PC-3 (cell line): ENCODE data around the gene FAM171A1. TPM values are rescaled to one million over a fixed set of nuclear protein-coding genes. Genes with fewer than 3 reads are reported as not detected.

Experiments used
- ATAC-seq: fragments of 200-7000 bp; cut with Tn5 transposase; 2 replicates; pipeline ENCODE4 v1.9.1; 2020; ENCODE audit warnings: mild to moderate bottlenecking, moderate library complexity
- BruUV-seq: library from RNA; stranded (reverse); fragments of 400-500 nt; replicated peaks from 2 replicates; lab custom pipeline; 2021; lab: Mats Ljungman, UMichigan
- CTCF ChIA-PET: fragments of 300-600 bp; sonication (Branson Sonifier 250); formaldehyde crosslinking; loops from one replicate; lab custom pipeline; 2022; ENCODE audit warnings: antibody characterized with exemption; lab: Charles Lee
- POLR2A ChIA-PET: fragments of 300-600 bp; sonication (Branson Sonifier 250); formaldehyde crosslinking; loops from one replicate; lab custom pipeline; 2022; ENCODE audit warnings: antibody characterized with exemption; ENCODE audit not compliant: unreplicated experiment; lab: Charles Lee
- DNase-seq: peaks from one replicate; pipeline ENCODE4 v3.0.0-alpha.2; 2015
- H2AFZ ChIP-seq: fragments of 300-600 bp; sonication (generic); 2 replicates; pipeline ENCODE4 v1.6.0; 2016; ENCODE audit warnings: antibody characterized with exemption, low read length
- H3F3A ChIP-seq: fragments of 300-600 bp; sonication (generic); one replicate; pipeline ENCODE4 v1.6.0; 2017; ENCODE audit warnings: antibody characterized with exemption, low read length, control low read depth, mild to moderate bottlenecking; ENCODE audit not compliant: unreplicated experiment
- H3K27ac ChIP-seq: fragments of 300-600 bp; sonication (generic); 2 replicates; pipeline ENCODE4 v1.5.1; 2016; ENCODE audit warnings: mild to moderate bottlenecking, low read length
- H3K27me3 ChIP-seq: fragments of 300-600 bp; sonication (generic); 2 replicates; pipeline ENCODE4 v1.6.1; 2016; ENCODE audit warnings: low read length, mixed read lengths
- H3K36me3 ChIP-seq: fragments of 300-600 bp; sonication (generic); 2 replicates; pipeline ENCODE4 v1.6.1; 2016; ENCODE audit warnings: low read depth, mixed run types, low read length, mixed read lengths
- H3K4me1 ChIP-seq: fragments of 300-600 bp; sonication (generic); 2 replicates; pipeline ENCODE4 v1.5.1; 2016; ENCODE audit warnings: low read length; ENCODE audit not compliant: insufficient read depth
- H3K4me2 ChIP-seq: fragments of 300-600 bp; sonication (generic); 2 replicates; pipeline ENCODE4 v1.6.0; 2016; ENCODE audit warnings: low read length
- H3K4me3 ChIP-seq: fragments of 300-600 bp; sonication (generic); 2 replicates; pipeline ENCODE4 v1.5.1; 2016; ENCODE audit warnings: mild to moderate bottlenecking, low read length, mixed read lengths
- H3K79me2 ChIP-seq: fragments of 300-600 bp; sonication (generic); 2 replicates; pipeline ENCODE4 v1.6.1; 2017; ENCODE audit warnings: low read length, mixed read lengths
- H3K9ac ChIP-seq: fragments of 300-600 bp; sonication (generic); 2 replicates; pipeline ENCODE4 v1.6.0; 2016; ENCODE audit warnings: mild to moderate bottlenecking, low read length
- H3K9me2 ChIP-seq: fragments of 300-600 bp; sonication (generic); replicated peaks from 2 replicates; pipeline ENCODE4 v1.6.1; 2016; ENCODE audit warnings: mixed run types, low read length, mixed read lengths
- H3K9me3 ChIP-seq: fragments of 300-600 bp; sonication (generic); 2 replicates; pipeline ENCODE4 v1.6.1; 2016; ENCODE audit warnings: low read length, mixed read lengths
- H4K20me1 ChIP-seq: fragments of 300-600 bp; sonication (generic); 2 replicates; pipeline ENCODE4 v1.6.1; 2016; ENCODE audit warnings: low read length, mixed read lengths
- EZH2 ChIP-seq: fragments of 300-600 bp; sonication (generic); IDR thresholded peaks from one replicate; pipeline ENCODE4 v1.6.1; 2017; ENCODE audit warnings: antibody characterized with exemption, mild to moderate bottlenecking, low read length; ENCODE audit not compliant: unreplicated experiment
- EZH2phosphoT487 ChIP-seq: fragments of 300-600 bp; sonication (generic); IDR thresholded peaks from 2 replicates; pipeline ENCODE4 v1.6.1; 2018; ENCODE audit warnings: mild to moderate bottlenecking, antibody characterized with exemption, low read length, borderline replicate concordance
- intact Hi-C: fragments of 100-400 bp; cut with micrococcal nuclease; formaldehyde crosslinking; loops from 2 replicates; pipeline ENCODE4 v1.9.0; 2023
- total RNA-seq: library from RNA; depleted of rRNA; stranded (reverse); fragments of >200 nt; gene quantifications from 2 replicates; pipeline ENCODE4 v1.2.3, GENCODE V29; 2014
- TF ChIP-seq, protein P1 (sequence below): fragments of 300-600 bp; sonication (generic); conservative IDR thresholded peaks from 2 replicates; pipeline ENCODE4 v1.5.1; 2017; ENCODE audit warnings: antibody characterized with exemption, low read depth, mild to moderate bottlenecking, low read length

The FAM171A1 gene
- total RNA-seq, 1 experiment from 2014 or later: 10.4 TPM

DNA sequence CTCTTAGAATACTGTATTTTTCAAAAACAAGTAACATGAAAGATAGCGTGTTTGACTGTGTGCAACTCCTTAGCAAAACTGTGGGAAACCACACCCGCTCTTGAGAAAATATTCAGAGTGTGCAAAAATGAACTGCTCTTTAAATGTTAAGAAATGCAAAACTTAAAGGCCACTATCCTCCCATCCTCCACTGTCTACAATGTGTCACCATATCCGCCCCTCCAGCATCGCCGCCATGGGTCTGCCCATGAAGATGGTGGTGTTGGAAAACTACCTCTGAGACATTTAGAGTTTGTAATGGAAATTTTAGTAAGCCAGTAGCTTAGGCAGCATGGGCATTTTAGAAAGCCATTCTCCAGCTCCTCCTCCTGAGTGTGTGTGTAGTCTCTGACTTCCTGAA, 182.5 kb downstream of the FAM171A1 start:
- DNase-seq (no peak), ATAC-seq (no peak)
- intact Hi-C loops: no loop called here
- Histone ChIP-seq H3K4me3 (no peak overlapping the region), H3K79me2 (no peaks in the 10 kb centered on the region), H2AFZ (no peak overlapping the region), H3K4me1 (no peaks in the 10 kb centered on the region), H4K20me1 (no peaks in the 10 kb centered on the region), H3K27ac (no peak overlapping the region), H3K36me3 (no peaks in the 10 kb centered on the region), H3K9me3 (no peaks in the 10 kb centered on the region), H3F3A (no peaks in the 10 kb centered on the region), H3K9me2 (no peaks in the 10 kb centered on the region), H3K4me2 (no peak overlapping the region), H3K9ac (no peak overlapping the region), H3K27me3 (no peaks in the 10 kb centered on the region)
- no peak for TF ChIP-seq EZH2
- no peak for TF ChIP-seq EZH2phosphoT487
- TF ChIP-seq, protein P1, sequence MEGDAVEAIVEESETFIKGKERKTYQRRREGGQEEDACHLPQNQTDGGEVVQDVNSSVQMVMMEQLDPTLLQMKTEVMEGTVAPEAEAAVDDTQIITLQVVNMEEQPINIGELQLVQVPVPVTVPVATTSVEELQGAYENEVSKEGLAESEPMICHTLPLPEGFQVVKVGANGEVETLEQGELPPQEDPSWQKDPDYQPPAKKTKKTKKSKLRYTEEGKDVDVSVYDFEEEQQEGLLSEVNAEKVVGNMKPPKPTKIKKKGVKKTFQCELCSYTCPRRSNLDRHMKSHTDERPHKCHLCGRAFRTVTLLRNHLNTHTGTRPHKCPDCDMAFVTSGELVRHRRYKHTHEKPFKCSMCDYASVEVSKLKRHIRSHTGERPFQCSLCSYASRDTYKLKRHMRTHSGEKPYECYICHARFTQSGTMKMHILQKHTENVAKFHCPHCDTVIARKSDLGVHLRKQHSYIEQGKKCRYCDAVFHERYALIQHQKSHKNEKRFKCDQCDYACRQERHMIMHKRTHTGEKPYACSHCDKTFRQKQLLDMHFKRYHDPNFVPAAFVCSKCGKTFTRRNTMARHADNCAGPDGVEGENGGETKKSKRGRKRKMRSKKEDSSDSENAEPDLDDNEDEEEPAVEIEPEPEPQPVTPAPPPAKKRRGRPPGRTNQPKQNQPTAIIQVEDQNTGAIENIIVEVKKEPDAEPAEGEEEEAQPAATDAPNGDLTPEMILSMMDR: no peak
- ChIA-PET CTCF (no interaction called here), POLR2A (interaction anchor here (0.6 kb wide), 1 partner anchor 340 kb away, joined by 3 read pairs; no protein-coding TSS in a partner anchor)
- no TSS peak for BruUV-seq

DNA sequence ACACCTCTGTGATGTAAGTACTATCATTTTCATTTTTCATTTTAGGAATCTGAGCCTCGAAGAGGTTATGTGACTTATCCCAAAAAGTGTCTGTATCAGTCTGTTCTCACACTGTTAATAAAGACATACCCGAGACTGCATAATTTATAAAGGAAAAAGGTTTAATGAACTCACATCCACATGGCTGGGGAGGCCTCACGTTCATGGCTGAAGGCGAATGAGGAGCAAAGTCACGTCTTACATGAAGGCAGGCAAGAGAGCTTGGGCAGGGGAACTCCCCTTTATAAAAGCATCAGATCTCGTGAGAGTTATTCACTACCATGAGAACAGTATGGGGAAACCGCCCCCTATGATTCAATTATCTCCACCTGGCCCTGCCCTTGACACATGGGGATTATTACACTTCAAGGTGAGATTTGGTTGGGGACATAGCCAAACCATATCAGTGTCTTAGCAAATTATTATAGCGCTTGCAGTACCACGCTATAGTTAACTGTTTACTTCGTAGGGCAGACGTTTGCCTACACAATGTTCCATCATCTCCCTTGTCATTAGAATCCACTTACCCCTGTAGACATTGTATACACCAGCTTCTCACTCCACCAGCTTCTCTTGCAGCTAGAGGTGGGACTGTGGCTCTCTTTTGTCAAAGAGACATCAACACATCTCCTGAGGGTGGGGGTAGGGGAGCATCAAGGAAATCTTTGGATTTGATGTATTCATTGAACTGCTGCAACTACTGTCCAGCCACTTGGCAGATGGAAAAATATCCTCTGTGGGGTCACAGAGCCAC, 187.2 kb downstream of the FAM171A1 start:
- ChIA-PET POLR2A (no interaction called here), CTCF (no interaction called here)
- H3K27me3 ChIP-seq: no peaks in the 10 kb centered on the region
- no TSS peak for BruUV-seq
- no peak overlapping the region for H3K4me2 ChIP-seq
- no peak overlapping the region for H2AFZ ChIP-seq
- no peak for ATAC-seq
- H4K20me1 ChIP-seq: no peaks in the 10 kb centered on the region
- no peaks in the 10 kb centered on the region for H3K4me1 ChIP-seq
- no peaks in the 10 kb centered on the region for H3K9me3 ChIP-seq
- intact Hi-C loops: no loop called here
- H3K4me3 ChIP-seq: no peak overlapping the region
- H3K9me2 ChIP-seq: no peaks in the 10 kb centered on the region
- no peaks in the 10 kb centered on the region for H3K36me3 ChIP-seq
- TF ChIP-seq, protein P1: no peak
- no peak for TF ChIP-seq EZH2
- TF ChIP-seq EZH2phosphoT487: no peak
- H3F3A ChIP-seq: no peaks in the 10 kb centered on the region
- no peak overlapping the region for H3K9ac ChIP-seq
- H3K79me2 ChIP-seq: no peaks in the 10 kb centered on the region
- no peak for DNase-seq
- no peak overlapping the region for H3K27ac ChIP-seq

GRCh38 chr10:15182540-15183207, 188.4 kb downstream of the FAM171A1 start:
- ChIA-PET POLR2A (no interaction called here), CTCF (no interaction called here)
- no peak overlapping the region for H2AFZ ChIP-seq
- ATAC-seq (no peak), DNase-seq (no peak)
- no peak overlapping the region for H3K9ac ChIP-seq
- H3K27me3 ChIP-seq: no peaks in the 10 kb centered on the region
- H3K4me3 ChIP-seq: no peak overlapping the region
- no peak overlapping the region for H3K4me2 ChIP-seq
- no peak overlapping the region for H3K27ac ChIP-seq
- H3K79me2 ChIP-seq: no peaks in the 10 kb centered on the region
- H3F3A ChIP-seq: no peaks in the 10 kb centered on the region
- intact Hi-C loops: no loop called here
- BruUV-seq: no TSS peak
- H3K4me1 ChIP-seq: no peaks in the 10 kb centered on the region
- TF ChIP-seq, protein P1: no peak
- TF ChIP-seq EZH2phosphoT487 (no peak), EZH2 (no peak)
- no peaks in the 10 kb centered on the region for H3K9me2 ChIP-seq
- no peaks in the 10 kb centered on the region for H3K36me3 ChIP-seq
- no peaks in the 10 kb centered on the region for H4K20me1 ChIP-seq
- no peaks in the 10 kb centered on the region for H3K9me3 ChIP-seq
